RWPE1 (cell line): ENCODE measurements around the gene AKAP13.

Source experiments
- CTCF ChIA-PET: fragments of 350-600 bp; sonication (Branson Sonifier 250); formaldehyde crosslinking; extraction: SDS; loops from one replicate; lab custom pipeline; 2021; lab: Yijun Ruan, JAX
- POLR2A ChIA-PET: fragments of 400-600 bp; formaldehyde crosslinking; extraction: SDS; loops from one replicate; lab custom pipeline; 2020; ENCODE audit warnings: antibody characterized with exemption; ENCODE audit not compliant: low non-redundant PET; lab: Yijun Ruan, JAX
- DNase-seq: peaks from one replicate; pipeline ENCODE4 v3.0.0; 2012; ENCODE audit warnings: low spot score
- H3K27ac ChIP-seq: fragments of 450-650 bp; 2 replicates; pipeline ENCODE4 v1.5.1; 2017
- CTCF ChIP-seq: fragments of 450-650 bp; conservative IDR thresholded peaks from 2 replicates; pipeline ENCODE4 v1.5.1; 2017; ENCODE audit warnings: low read depth, mild to moderate bottlenecking

AKAP13 gene

GRCh38 chr15:85672332-85673084, 292.1 kb downstream of the AKAP13 start:
- TF ChIP-seq CTCF: no peak
- no peak overlapping the region for H3K27ac ChIP-seq
- ChIA-PET POLR2A (no interaction called here), CTCF (interaction anchor here (0.6 to 0.7 kb wide), 2 partner anchors 173 to 1190 kb away, joined by 3 to 4 read pairs; no protein-coding TSS in a partner anchor)
- DNase-seq: no peak

- no peak for DNase-seq
- ChIA-PET CTCF (interaction anchor here (0.7 kb wide), 1 partner anchor 977 kb away, joined by 6 read pairs; no protein-coding TSS in a partner anchor), POLR2A (no interaction called here)
- TF ChIP-seq CTCF: no peak
- H3K27ac ChIP-seq: no peak overlapping the region
Observed at GRCh38 chr15:85673326-85673725, 292.9 kb downstream of the AKAP13 start.

- TF ChIP-seq CTCF: no peak
- peak; percentile 8 for DNase-seq
- POLR2A ChIA-PET: no interaction called here
Observed at GRCh38 chr15:85676342-85677098, 296.1 kb downstream of the AKAP13 start.

GRCh38 chr15:85679231-85679630, 298.8 kb downstream of the AKAP13 start:
- CTCF ChIA-PET: interaction anchor here (0.6 kb wide), 1 partner anchor 155 kb away, joined by 7 read pairs; no protein-coding TSS in a partner anchor
- POLR2A ChIA-PET: no interaction called here
- no peak overlapping the region for H3K27ac ChIP-seq
- no peak for DNase-seq
- TF ChIP-seq CTCF: no peak

More at GRCh38 chr15:85676342-85677098, 296.1 kb downstream of the AKAP13 start:
- CTCF ChIA-PET: interaction anchor here (0.7 kb wide), 1 partner anchor 25 kb away, joined by 5 read pairs; no protein-coding TSS in a partner anchor
- H3K27ac ChIP-seq: no peak overlapping the region

GRCh38 chr15:85681386-85681785, 301.0 kb downstream of the AKAP13 start:
- no peak for DNase-seq
- CTCF ChIA-PET: no interaction called here
- TF ChIP-seq CTCF: no peak
- POLR2A ChIA-PET: no interaction called here
- no peak overlapping the region for H3K27ac ChIP-seq

GRCh38 chr15:85684174-85684710, 303.8 kb downstream of the AKAP13 start:
- no peak for DNase-seq
- no peak for TF ChIP-seq CTCF
- no peak overlapping the region for H3K27ac ChIP-seq
- POLR2A ChIA-PET: no interaction called here
- CTCF ChIA-PET: interaction anchor here (0.6 kb wide), 1 partner anchor 56 kb away, joined by 3 read pairs; no protein-coding TSS in a partner anchor
